BE2C (cell line): ENCODE results near the gene ITIH4.

Source experiments
- DNase-seq: peaks from one replicate; pipeline ENCODE4 v3.0.0-alpha.2; 2020
- H3K27me3 ChIP-seq: fragments of 250-450 bp; sonication (Bioruptor Pico); 2 replicates; pipeline ENCODE4 v1.5.1; 2020; ENCODE audit warnings: mild to moderate bottlenecking
- H3K36me3 ChIP-seq: fragments of 250-450 bp; sonication (Bioruptor Pico); 2 replicates; pipeline ENCODE4 v1.5.1; 2020; ENCODE audit warnings: mild to moderate bottlenecking
- H3K4me1 ChIP-seq: fragments of 250-450 bp; sonication (Bioruptor Pico); 2 replicates; pipeline ENCODE4 v1.5.1; 2020
- H3K4me3 ChIP-seq: 2 replicates; pipeline ENCODE4 v1.5.1; 2011; ENCODE audit warnings: low read depth, low read length
- H3K9me3 ChIP-seq: fragments of 250-450 bp; sonication (Bioruptor Pico); 2 replicates; pipeline ENCODE4 v1.5.1; 2020
- TF ChIP-seq, protein P1 (sequence below): IDR thresholded peaks from 2 replicates; pipeline ENCODE4 v1.5.1; 2012; ENCODE audit warnings: mild to moderate bottlenecking, low read depth, low read length

The ITIH4 gene

DNA sequence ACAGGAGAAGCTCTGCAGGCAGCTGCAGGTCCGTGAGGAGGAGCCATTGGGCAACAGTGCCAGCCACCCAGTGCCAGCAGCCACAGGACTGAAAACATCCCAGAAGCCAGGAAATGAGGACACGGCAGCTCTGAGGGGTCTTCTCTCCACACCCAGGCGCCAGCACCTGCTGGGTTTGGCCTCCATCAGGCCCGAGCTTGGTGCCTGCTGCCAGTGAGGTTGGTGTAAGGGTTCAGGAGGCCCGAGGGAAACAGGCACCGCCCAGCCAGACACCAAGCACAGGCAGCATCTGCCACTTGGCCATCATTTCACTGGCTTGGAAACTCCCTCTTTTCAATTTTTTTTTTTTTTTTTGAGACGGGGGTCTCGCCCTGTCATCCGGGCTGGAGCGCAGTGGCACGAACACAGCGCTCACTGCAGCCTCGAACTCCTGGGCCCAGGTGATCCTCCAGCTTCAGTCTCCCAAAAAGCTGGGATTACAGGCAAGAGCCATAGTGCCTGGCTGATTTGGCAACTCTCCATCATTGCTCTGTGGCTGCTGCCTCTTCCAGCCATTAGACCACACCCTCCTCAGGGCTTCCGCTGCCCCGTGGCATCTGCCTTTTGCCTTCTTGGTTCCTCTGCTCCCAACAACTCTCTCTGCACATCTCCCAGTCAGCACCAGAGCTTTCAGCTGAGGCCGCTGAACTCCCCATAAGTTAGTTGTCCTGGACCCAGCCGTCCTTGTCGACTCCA lies 37.3 kb downstream of the ITIH4 start:
- Histone ChIP-seq H3K4me3 (no peak overlapping the region), H3K27me3 (no peaks in the 10 kb centered on the region), H3K9me3 (no peaks in the 10 kb centered on the region), H3K36me3 (no peaks in the 10 kb centered on the region), H3K4me1 (no peaks in the 10 kb centered on the region)
- peak; percentile 45 for DNase-seq
- TF ChIP-seq, protein P1, sequence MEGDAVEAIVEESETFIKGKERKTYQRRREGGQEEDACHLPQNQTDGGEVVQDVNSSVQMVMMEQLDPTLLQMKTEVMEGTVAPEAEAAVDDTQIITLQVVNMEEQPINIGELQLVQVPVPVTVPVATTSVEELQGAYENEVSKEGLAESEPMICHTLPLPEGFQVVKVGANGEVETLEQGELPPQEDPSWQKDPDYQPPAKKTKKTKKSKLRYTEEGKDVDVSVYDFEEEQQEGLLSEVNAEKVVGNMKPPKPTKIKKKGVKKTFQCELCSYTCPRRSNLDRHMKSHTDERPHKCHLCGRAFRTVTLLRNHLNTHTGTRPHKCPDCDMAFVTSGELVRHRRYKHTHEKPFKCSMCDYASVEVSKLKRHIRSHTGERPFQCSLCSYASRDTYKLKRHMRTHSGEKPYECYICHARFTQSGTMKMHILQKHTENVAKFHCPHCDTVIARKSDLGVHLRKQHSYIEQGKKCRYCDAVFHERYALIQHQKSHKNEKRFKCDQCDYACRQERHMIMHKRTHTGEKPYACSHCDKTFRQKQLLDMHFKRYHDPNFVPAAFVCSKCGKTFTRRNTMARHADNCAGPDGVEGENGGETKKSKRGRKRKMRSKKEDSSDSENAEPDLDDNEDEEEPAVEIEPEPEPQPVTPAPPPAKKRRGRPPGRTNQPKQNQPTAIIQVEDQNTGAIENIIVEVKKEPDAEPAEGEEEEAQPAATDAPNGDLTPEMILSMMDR = no peak

DNA sequence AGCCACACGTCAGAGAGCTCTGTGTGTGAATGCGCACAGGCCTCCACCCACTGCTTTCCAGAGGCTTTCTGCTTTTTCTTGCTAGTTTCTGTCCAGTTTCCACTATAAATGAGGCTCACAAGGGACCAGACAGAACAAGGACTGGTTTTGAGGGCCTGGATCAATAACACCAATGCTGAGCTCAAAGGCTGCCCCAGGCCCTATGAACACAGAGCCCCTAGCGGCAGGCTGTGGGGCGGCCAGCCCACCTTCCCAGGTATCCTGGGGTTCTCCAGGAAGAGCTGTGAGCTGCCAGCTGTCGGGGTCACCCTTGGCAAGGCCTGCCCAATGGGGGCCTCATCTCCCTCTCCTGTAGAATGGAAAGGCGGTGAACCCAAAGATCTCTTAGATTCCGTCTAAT lies 38.1 kb downstream of the ITIH4 start:
- DNase-seq = no peak
- Histone ChIP-seq H3K9me3 (no peaks in the 10 kb centered on the region), H3K4me1 (no peaks in the 10 kb centered on the region), H3K4me3 (no peak overlapping the region), H3K27me3 (no peaks in the 10 kb centered on the region), H3K36me3 (no peaks in the 10 kb centered on the region)
- TF ChIP-seq, protein P1 = no peak

DNA sequence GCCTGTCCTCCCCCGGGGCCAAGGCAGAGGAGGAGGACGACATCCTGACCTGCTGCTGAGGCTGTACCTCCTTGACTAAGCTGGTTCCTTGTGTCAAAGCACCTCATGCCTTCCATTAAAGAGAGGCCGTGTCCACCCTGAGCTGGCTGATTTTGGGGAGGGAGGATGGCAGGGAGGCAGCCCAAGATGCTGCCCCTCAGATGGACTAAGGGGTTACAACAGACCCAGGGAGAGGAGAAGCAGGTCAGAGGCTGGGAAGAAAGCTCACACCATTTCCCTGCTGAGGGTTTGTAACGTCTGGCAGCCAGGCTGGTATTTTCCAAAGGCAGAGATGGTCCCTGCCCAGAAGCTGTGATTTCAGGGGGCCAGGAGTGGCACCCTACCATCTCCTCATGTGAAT lies 38.5 kb downstream of the ITIH4 start:
- H3K27me3 ChIP-seq = no peaks in the 10 kb centered on the region
- H3K9me3 ChIP-seq = no peaks in the 10 kb centered on the region
- no peak overlapping the region for H3K4me3 ChIP-seq
- no peaks in the 10 kb centered on the region for H3K36me3 ChIP-seq
- TF ChIP-seq, protein P1 = no peak
- no peak for DNase-seq
- no peaks in the 10 kb centered on the region for H3K4me1 ChIP-seq

DNA sequence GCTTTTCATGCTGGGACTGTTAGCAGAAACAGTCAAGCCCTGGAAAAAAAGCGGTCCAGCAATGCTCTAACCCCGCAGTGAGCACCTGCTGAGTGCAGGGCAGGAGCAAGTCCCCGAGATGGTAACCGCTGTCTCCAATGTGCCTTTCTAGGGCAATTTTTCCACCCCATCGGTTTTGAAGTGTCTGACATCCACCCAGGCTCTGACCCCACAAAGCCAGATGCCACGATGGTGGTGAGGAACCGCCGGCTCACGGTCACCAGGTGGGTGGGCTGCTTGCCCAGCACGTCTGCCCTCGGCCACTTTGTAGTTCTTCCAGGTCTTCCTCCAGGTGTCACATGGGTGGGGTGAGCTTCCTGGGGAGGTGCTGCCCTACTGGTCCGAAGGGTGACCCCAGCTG lies 39.1 kb downstream of the ITIH4 start:
- DNase-seq = no peak
- TF ChIP-seq, protein P1 = no peak
- H3K27me3 ChIP-seq = no peaks in the 10 kb centered on the region
- H3K9me3 ChIP-seq = no peaks in the 10 kb centered on the region
- H3K4me3 ChIP-seq = no peak overlapping the region
- H3K4me1 ChIP-seq = no peaks in the 10 kb centered on the region
- no peaks in the 10 kb centered on the region for H3K36me3 ChIP-seq

DNA sequence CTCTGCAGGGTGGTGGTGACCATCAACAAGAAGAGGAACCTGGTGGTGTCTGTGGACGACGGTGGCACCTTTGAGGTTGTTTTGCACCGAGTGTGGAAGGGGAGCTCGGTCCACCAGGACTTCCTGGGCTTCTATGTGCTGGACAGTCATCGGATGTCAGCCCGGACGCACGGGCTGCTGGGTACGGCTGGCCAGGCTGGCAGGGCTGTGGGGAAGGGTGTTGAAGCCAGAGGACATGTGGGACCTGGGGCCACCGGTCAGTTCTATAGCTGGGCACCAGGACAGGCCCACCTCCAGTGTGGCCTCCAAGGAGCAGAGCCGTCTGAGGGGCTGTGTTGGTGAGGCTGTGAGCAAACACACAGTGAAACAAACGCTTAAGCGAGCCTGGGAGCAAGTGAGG lies 39.7 kb downstream of the ITIH4 start:
- no peaks in the 10 kb centered on the region for H3K4me1 ChIP-seq
- H3K27me3 ChIP-seq = no peaks in the 10 kb centered on the region
- no peaks in the 10 kb centered on the region for H3K9me3 ChIP-seq
- DNase-seq = no peak
- no peak overlapping the region for H3K4me3 ChIP-seq
- no peaks in the 10 kb centered on the region for H3K36me3 ChIP-seq
- TF ChIP-seq, protein P1 = no peak

DNA sequence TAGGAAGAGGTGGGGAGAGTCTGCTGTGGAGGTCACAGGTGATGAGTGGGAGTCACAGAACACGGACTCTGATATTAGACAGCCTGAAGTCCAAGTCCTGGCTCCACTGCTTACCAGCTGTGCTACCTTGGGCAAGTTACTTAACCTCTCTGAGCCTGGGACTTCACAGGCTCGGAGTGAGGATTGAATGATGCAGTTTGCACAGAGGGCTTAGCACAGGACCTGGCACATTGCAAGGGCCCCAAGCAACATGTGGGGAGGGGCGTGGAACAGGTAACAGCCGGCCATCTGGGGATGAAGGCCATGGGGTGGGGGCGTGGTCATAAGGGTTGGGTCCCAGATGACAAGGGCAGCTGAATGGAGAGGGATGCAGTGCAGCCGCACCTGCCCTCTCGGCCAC lies 40.1 kb downstream of the ITIH4 start:
- Histone ChIP-seq H3K27me3 (no peaks in the 10 kb centered on the region), H3K9me3 (no peaks in the 10 kb centered on the region), H3K36me3 (no peaks in the 10 kb centered on the region), H3K4me3 (no peak overlapping the region), H3K4me1 (no peaks in the 10 kb centered on the region)
- no peak for DNase-seq
- TF ChIP-seq, protein P1 = no peak
